Activated T-helper 2 cell treated with anti-CD3 and anti-CD28 coated beads, Interferon-gamma antibody, Interleukin-2, Interleukin-4, amounts not matched to agents 10 μg/mL and 5 μg/mL and 100 μg/mL, durations not matched to agents 14 hours and 24 hours and 36 hours (primary cell): Measurements from ENCODE around the gene CDH2. TPM values are rescaled to one million over a fixed set of nuclear protein-coding genes. Genes with fewer than 3 reads are reported as not detected.

Experiments used
- DNase-seq: peaks from one replicate; pipeline ENCODE4 v3.0.0; 2021; ENCODE audit warnings: low spot score
- H3K27ac Mint-ChIP-seq: one replicate; pipeline ENCODE4 v1.8.0; 2021; ENCODE audit warnings: mixed read lengths
- H3K27me3 Mint-ChIP-seq: one replicate; pipeline ENCODE4 v1.8.0; 2021; ENCODE audit warnings: low read depth, mixed read lengths
- H3K36me3 Mint-ChIP-seq: one replicate; pipeline ENCODE4 v1.8.0; 2021; ENCODE audit warnings: low read depth, mixed read lengths
- H3K4me1 Mint-ChIP-seq: one replicate; pipeline ENCODE4 v1.8.0; 2021; ENCODE audit warnings: low read depth, mixed read lengths
- H3K4me3 Mint-ChIP-seq: one replicate; pipeline ENCODE4 v1.8.0; 2021; ENCODE audit warnings: low read depth, mild to moderate bottlenecking, moderate library complexity, mixed read lengths
- H3K9me3 Mint-ChIP-seq: one replicate; pipeline ENCODE4 v1.8.0; 2021; ENCODE audit warnings: mixed read lengths
- intact Hi-C: fragments of 100-400 bp; cut with micrococcal nuclease; formaldehyde crosslinking; loops from one replicate; pipeline ENCODE4 v1.15.1; 2023
- total RNA-seq: library from RNA; stranded (reverse); gene quantifications from 2 replicates; pipeline ENCODE4 v1.2.3, GENCODE V29; 2022

CDH2 gene
- total RNA-seq, 1 donor from 2014 or later, result not detected

DNA sequence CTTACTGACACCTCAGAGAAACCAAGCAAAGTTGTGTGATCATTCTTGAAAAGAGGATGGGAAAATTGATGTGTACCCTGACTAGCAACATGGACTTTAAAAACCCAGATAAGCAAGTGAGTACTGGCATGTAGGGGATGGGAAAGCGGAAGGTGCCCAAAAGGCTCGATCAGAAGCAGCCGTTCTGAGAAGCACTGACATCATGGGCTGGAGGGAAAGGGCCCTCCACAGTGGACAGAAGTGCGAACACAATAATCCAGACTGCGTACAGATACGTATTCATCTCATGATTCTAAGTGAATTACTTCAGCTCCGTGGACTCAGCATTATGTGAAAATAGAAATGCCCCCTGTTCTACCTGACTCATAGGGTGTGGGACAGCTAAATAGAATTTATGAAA is 42.2 kb downstream of the CDH2 start:
- intact Hi-C loops, result no loop called here
- H3K9me3 Mint-ChIP-seq, result peaks cover 12% of the 10 kb centered on the region
- H3K36me3 Mint-ChIP-seq, result no peaks in the 10 kb centered on the region
- no peak overlapping the region for H3K4me3 Mint-ChIP-seq
- H3K27me3 Mint-ChIP-seq, result no peaks in the 10 kb centered on the region
- no peak for DNase-seq
- no peak overlapping the region for H3K27ac Mint-ChIP-seq
- H3K4me1 Mint-ChIP-seq, result no peaks in the 10 kb centered on the region

DNA sequence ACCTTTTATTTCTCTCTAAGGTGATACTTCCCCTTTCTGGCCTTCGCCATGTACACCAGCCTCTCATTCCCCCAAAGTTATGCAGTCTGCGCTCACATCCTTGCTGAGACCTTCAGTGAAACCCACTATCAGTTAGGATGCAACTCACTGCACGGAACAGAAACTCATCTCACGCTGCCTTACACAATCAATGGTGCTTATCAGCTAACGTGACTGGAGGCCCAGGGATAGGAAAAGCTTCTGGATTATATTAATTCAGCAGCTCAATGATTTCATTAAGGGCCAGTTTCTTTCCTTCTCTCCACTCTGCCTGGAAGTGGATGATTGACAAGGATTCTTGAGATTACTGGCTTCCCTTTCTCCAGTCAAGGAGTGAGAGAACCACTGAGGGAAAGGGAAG is 44.8 kb downstream of the CDH2 start:
- DNase-seq, result no peak
- H3K36me3 Mint-ChIP-seq, result no peaks in the 10 kb centered on the region
- intact Hi-C loops, result no loop called here
- H3K27ac Mint-ChIP-seq, result no peak overlapping the region
- peaks cover 4% of the 10 kb centered on the region for H3K9me3 Mint-ChIP-seq
- H3K27me3 Mint-ChIP-seq, result no peaks in the 10 kb centered on the region
- H3K4me3 Mint-ChIP-seq, result no peak overlapping the region
- H3K4me1 Mint-ChIP-seq, result no peaks in the 10 kb centered on the region

DNA sequence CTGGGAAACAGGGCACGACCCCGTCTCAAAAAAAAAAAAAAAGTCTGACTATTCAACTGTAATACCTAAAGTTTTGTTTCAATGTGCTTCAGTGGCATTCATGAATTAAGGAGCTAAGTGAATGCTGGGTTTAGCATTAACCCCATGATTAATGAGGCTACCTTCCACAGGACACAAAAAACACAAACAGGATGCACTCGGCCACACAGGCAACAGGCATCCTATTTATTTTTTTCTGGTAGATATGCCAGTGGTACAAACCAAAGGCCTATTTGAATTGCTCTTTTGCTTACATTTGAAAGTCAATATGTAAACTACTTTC is 48.3 kb downstream of the CDH2 start:
- no peaks in the 10 kb centered on the region for H3K27me3 Mint-ChIP-seq
- DNase-seq, result no peak
- intact Hi-C loops, result no loop called here
- no peaks in the 10 kb centered on the region for H3K36me3 Mint-ChIP-seq
- no peaks in the 10 kb centered on the region for H3K9me3 Mint-ChIP-seq
- H3K4me3 Mint-ChIP-seq, result no peak overlapping the region
- H3K4me1 Mint-ChIP-seq, result no peaks in the 10 kb centered on the region
- no peak overlapping the region for H3K27ac Mint-ChIP-seq

DNA sequence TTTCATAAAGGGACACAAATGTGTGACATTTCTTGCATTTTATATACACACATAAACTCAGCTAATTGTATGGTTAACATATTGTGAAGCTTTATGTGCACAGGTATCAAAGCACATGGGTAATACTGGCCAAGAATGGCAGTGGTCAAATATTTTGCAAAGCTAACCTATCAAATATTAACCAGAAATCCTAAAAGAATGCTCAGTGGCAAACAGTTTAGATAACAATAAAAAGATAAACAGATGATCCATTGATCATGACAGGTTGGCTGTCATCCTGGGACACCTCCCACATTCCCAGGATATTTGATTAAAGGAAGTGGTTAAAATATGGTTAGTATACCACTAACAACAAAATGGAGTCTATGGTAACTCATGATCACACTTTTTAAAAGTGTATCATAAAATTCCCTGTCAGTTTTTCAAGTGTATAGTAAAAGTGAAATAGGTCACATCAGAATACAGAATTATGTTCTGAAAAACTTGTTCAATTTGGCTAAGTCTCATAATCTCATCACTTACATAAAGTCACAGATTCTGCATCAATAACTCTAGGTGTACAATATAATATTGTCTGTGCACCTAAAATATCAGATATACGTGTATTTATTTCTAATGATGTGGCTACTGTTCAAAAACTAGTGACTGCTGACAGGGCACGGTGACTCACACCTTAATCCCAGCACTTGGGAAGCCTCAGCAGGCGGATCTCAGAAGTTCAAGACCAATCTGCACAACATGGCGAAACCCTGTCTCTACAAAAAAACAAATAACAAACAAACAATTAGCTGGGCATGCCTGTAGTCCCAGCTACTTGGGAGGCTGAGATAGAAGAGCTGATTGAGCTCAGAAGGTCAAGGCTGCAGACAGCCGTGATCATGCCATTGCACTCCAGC is 48.9 kb downstream of the CDH2 start:
- intact Hi-C loops, result no loop called here
- Mint-ChIP-seq H3K4me3 (no peak overlapping the region), H3K27ac (no peak overlapping the region), H3K27me3 (no peaks in the 10 kb centered on the region), H3K4me1 (no peaks in the 10 kb centered on the region), H3K36me3 (no peaks in the 10 kb centered on the region), H3K9me3 (no peaks in the 10 kb centered on the region)
- no peak for DNase-seq

DNA sequence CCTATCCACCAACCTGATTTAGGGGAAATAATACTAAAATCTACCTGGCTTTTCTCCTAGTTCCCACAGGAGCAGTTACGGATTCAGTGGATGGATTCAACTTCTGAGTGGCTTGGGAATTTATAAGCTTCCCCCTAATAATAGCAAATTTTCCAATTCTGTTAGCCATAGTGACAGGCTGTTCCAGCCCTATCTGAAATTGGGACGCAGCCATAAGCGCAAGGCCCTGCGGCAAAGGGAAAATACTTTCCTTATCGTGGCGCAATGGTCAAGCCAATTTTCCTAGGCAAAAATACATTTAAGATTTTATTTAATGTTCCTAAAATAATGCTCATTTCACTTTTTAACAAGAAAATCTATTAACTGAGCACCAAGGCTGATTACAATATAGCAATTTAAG is 49.7 kb downstream of the CDH2 start:
- H3K4me3 Mint-ChIP-seq, result no peak overlapping the region
- no peaks in the 10 kb centered on the region for H3K9me3 Mint-ChIP-seq
- intact Hi-C loops, result no loop called here
- H3K36me3 Mint-ChIP-seq, result no peaks in the 10 kb centered on the region
- no peak overlapping the region for H3K27ac Mint-ChIP-seq
- H3K27me3 Mint-ChIP-seq, result no peaks in the 10 kb centered on the region
- H3K4me1 Mint-ChIP-seq, result no peaks in the 10 kb centered on the region
- DNase-seq, result no peak

DNA sequence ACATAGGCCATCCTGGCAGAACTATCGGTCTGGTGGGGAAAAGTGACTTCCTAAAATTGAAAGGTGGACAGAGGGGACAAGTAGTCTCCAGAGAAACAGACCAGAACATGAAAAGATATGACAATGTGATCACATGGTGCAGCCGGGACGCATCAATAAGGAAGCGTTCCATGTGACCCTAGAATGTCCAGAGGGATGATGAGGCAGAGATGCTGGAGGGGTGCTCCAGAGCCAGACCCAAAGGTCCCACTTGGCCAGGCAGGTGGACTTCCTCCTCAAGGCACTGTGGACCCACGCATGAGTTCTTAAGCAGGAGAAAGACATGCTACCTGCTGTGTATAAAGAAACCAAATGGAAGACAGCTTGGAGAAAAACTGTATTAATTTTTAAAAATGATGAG is 50.2 kb downstream of the CDH2 start:
- Mint-ChIP-seq H3K27ac (no peak overlapping the region), H3K36me3 (no peaks in the 10 kb centered on the region), H3K27me3 (no peaks in the 10 kb centered on the region), H3K4me1 (no peaks in the 10 kb centered on the region), H3K4me3 (no peak overlapping the region), H3K9me3 (no peaks in the 10 kb centered on the region)
- intact Hi-C loops, result no loop called here
- no peak for DNase-seq

DNA sequence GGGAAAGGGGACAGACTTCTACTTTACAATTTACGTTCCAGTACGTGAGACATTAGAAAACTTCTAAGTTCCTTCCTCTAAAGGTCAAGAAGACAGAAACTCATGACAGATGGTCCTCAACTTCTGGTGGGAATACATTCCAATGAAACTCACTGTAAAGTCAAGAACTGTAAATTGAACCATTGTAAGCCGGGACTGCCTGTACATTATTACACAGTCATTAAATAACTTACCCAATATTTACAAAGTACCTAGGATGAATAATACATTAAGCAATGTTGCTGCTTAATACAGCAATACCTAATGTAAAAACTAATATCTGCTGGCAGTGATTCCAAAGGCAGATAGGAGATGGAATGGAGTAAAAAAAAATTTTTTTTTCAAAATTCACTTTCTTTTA is 51.9 kb downstream of the CDH2 start:
- DNase-seq, result no peak
- H3K4me1 Mint-ChIP-seq, result no peaks in the 10 kb centered on the region
- no peak overlapping the region for H3K27ac Mint-ChIP-seq
- intact Hi-C loops, result no loop called here
- no peaks in the 10 kb centered on the region for H3K9me3 Mint-ChIP-seq
- H3K27me3 Mint-ChIP-seq, result no peaks in the 10 kb centered on the region
- no peaks in the 10 kb centered on the region for H3K36me3 Mint-ChIP-seq
- H3K4me3 Mint-ChIP-seq, result no peak overlapping the region

DNA sequence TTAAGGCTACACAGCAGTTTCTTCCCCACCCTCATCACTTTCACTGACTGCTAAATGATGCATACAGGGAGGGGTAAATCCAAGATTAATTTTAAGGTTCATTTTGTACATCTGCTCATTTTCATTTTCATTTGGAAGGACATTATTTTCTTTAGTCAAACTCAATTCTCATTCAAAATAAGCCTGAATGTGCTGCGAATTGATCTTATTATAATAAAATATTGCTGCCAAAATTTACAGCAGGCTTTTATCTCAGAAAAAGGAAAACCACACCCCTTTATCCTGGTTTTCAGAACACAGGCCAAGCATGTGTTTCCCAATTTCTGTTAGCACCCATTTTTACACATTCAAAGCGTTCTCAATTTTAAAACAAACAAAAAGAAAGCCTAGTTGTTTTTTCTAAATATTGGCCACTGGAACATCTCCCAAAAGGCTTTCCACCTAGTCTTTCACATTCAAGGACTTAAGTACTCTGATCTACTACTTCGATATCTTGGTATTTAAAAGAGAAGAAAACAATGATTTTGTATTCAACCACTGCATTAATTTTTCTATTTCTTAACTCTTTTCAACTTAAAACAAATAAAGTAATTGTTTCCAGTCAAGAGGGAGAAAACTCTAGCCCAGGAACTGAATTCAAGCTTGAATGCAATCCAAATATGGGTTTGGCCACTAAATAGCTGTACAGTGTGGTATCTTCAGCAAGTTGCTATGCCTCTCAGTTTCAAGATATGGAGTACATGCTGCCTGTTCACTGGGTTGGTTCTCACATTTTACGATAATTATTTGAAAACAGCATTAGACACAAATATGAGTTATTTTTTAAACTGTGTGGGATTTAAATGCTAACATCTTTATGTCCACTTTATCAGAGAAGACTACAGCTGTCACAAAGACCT is 52.5 kb downstream of the CDH2 start:
- intact Hi-C loops, result no loop called here
- Mint-ChIP-seq H3K9me3 (no peaks in the 10 kb centered on the region), H3K27ac (no peak overlapping the region), H3K4me3 (no peak overlapping the region), H3K27me3 (no peaks in the 10 kb centered on the region), H3K4me1 (no peaks in the 10 kb centered on the region), H3K36me3 (no peaks in the 10 kb centered on the region)
- DNase-seq, result no peak

DNA sequence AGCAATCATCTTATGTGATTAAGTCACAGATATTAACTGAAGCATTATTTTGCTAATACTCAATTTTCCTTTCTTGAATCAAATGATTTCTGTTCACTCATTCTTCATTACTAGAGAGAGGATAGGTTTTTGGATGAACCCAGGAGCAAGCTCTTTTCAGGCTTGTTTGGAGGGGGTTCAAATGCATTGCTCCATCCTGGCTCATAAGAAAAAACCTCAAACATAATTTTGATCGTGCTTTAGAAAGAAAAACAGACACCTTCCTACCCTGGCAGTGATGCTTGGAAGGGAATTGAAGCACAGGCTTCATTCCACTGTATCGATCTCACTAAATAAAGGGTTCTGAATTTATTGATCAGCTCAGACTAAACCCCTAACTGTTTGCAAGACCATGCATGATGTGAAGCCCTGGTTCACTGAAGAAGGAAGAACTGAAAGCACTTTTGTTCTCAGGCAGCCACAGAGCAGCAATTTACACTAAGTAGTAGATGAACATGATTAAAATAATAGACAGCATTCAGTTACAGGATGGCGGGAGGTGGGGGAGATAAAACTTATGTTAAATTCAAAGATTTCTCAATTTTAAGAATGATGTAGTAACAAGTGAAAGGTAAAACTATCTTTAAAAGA is 53.4 kb downstream of the CDH2 start:
- no peak for DNase-seq
- intact Hi-C loops, result no loop called here
- no peak overlapping the region for H3K4me3 Mint-ChIP-seq

DNA sequence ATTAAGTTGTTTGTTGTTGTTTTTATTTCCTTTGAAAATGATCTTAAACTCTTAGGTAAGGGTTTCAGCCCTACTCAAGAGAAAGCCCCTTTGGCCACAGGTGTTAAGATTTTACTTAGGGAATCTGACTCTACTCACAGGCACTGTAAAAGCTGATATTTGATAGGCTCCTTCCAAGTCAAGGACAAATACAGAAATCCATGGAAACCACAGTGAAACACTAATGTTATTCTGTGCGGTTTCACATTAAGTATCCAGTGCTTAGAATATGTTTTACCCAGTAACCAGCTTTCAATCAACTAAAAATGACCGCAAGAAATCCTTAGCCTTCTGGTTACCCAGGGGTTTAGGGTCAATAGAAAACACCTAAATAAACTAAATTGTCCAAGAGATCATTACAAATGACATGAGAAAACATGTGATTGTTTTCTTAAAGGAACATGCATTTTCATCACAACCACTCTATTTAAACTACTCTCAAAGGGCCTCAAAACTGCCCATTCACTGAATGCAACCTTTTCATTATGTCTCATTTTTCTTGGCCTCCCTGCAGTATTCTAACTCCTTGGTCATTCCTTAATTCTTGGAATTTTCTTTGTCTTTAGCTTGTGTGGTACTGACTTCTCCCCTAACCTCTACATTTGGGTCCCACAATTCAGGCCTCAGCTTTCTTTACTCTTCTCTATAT is 56.0 kb downstream of the CDH2 start:
- DNase-seq, result no peak
- H3K27ac Mint-ChIP-seq, result no peak overlapping the region
- H3K9me3 Mint-ChIP-seq, result no peaks in the 10 kb centered on the region
- H3K27me3 Mint-ChIP-seq, result no peaks in the 10 kb centered on the region
- intact Hi-C loops, result no loop called here
- no peaks in the 10 kb centered on the region for H3K4me1 Mint-ChIP-seq
- no peak overlapping the region for H3K4me3 Mint-ChIP-seq
- no peaks in the 10 kb centered on the region for H3K36me3 Mint-ChIP-seq

More for the DNA sequence above, 53.4 kb downstream of the CDH2 start:
- Mint-ChIP-seq H3K4me1 (no peaks in the 10 kb centered on the region), H3K9me3 (no peaks in the 10 kb centered on the region), H3K36me3 (no peaks in the 10 kb centered on the region), H3K27me3 (no peaks in the 10 kb centered on the region), H3K27ac (no peak overlapping the region)

DNA sequence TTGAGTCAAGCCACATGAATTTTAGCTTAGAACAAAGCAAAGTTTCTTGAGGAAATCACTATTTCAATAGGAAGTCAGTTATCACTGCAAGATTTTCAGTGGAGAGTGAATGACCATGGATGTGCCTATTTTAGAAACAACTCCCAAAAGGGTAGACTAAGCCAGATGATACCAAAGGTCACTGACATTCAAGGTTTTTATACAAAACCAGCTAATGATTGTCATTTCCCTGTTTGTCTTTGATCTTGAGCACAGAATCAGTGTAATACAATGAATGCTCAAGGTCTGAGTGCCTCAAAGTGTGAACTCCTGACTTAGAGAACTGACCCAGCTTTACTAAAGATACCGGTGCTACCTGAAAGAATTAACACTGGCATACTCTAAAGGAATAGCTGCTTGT is 60.5 kb downstream of the CDH2 start:
- no peaks in the 10 kb centered on the region for H3K36me3 Mint-ChIP-seq
- H3K4me3 Mint-ChIP-seq, result no peak overlapping the region
- no peak overlapping the region for H3K27ac Mint-ChIP-seq
- no peaks in the 10 kb centered on the region for H3K27me3 Mint-ChIP-seq
- DNase-seq, result no peak
- H3K9me3 Mint-ChIP-seq, result no peaks in the 10 kb centered on the region
- intact Hi-C loops, result no loop called here
- no peaks in the 10 kb centered on the region for H3K4me1 Mint-ChIP-seq

DNA sequence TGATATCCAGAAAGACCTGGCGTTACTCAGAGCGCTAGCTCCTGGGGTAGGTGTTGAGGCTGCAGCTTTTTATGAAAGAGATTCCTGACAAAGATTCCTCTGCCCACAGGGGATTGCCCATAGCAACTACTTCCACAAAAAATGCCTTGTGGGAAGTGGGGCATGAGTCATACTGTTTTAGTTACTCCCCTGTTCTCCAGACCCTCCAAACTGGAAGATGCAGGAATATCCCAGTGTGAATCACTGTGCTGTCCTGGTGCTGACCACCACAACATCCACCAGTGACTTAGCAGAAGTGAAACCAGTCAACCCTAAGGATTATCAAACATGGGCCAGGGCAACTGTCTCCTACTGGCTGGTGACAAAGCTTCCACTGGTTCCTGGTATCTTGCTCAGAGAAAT is 61.8 kb downstream of the CDH2 start:
- Mint-ChIP-seq H3K4me1 (no peaks in the 10 kb centered on the region), H3K4me3 (no peak overlapping the region), H3K36me3 (no peaks in the 10 kb centered on the region), H3K27ac (no peak overlapping the region), H3K27me3 (no peaks in the 10 kb centered on the region), H3K9me3 (no peaks in the 10 kb centered on the region)
- DNase-seq, result no peak
- intact Hi-C loops, result no loop called here
